Umbilical cord (tissue), 2 donors: ENCODE data around the gene CD2. TPM values are rescaled to one million over a fixed set of nuclear protein-coding genes. Genes with fewer than 3 reads are reported as not detected.

Source experiments
- DNase-seq: peaks from one replicate; pipeline ENCODE4 v3.0.0-alpha.2; 2015; ENCODE audit warnings: low spot score
- total RNA-seq: library from RNA; depleted of rRNA; stranded (reverse); fragments of >200 nt; gene quantifications from one replicate; pipeline ENCODE4 v1.2.3, GENCODE V29; 2014; ENCODE audit warnings: low replicate concordance; ENCODE audit not compliant: insufficient read depth

Gene CD2
- total RNA-seq, 1 donor from 2014 or later = not detected

DNA sequence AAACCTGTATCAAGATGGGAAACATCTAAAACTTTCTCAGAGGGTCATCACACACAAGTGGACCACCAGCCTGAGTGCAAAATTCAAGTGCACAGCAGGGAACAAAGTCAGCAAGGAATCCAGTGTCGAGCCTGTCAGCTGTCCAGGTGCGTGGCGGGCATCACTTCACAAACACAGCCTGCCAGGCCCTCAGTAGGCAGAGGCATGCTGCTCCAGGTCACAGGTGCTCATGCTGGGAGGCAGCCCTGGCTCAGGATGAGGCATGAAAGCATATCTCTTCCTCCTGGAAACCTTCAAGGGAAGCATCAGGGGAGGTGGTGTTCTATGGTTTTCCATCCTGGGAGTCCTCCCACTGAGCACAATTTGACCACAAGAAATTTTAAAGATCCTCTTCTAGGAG lies 6.3 kb downstream of the CD2 start:
- no peak for DNase-seq

DNA sequence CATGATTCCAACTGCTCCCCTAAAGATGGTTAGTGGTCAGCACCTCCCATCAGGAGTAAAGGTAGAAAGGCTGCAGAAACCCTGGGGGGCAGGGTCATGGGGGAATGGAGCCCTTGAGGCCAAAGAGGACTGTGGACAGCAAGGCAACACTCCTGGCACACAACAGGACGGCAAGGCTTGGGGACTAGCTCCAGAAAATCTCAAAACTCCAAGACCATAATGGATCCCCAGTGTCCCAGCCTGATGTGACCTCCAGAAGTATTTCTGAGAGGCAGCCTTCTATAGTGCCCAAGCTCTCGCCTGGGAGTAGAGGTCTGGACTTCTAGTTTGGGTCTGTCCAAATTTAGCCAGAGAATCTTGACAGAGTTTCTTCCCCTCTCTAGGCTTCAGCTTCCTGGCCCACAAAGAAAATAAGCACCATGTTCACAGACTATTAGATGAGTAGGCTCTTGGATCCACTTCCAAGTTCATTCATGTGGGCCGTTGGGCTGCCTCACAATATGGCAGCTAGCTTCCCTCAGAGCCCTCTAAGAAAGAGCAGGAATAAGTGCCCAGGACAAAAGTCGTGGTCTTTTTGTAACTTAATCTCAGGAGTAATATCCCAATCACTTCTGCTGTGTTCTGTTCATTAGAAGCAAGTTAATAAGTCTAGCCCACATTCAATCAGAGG lies 6.9 kb downstream of the CD2 start:
- no peak for DNase-seq

DNA sequence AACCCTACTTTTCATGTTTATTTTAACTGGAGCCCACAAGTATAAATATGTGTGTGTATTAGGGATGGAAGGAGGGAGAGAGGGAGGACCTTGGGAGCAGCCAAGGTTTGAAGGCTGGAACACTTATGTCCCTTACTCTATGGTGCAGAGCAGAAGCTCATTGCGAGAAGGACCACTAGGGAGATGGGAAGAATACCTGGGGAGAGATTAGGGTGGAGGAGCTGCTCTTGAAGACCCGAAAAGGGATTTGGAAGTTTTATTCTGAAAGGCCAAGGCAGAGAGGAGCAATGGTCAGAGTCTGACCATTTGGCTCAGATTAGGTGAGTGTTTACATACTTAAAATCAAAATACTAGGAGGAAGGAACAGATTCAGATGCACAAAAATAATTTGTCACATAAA lies 8.1 kb downstream of the CD2 start:
- no peak for DNase-seq

DNA sequence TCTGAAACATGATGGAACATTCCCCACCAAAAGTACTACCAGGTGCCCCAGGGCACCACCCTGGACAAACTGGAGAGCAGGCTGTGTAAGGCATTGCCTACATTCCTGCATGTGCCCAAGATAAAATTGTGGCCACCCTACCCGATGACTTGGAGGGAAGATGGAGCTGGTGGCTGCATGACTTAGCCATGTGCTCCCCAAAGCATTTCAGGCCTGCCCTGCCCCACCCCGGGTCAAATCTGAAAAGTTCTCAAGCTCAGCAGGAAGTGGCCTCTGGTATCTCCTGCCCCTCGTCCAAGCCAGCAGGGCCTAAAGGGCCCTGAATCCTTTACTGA lies 8.5 kb downstream of the CD2 start:
- DNase-seq = no peak

DNA sequence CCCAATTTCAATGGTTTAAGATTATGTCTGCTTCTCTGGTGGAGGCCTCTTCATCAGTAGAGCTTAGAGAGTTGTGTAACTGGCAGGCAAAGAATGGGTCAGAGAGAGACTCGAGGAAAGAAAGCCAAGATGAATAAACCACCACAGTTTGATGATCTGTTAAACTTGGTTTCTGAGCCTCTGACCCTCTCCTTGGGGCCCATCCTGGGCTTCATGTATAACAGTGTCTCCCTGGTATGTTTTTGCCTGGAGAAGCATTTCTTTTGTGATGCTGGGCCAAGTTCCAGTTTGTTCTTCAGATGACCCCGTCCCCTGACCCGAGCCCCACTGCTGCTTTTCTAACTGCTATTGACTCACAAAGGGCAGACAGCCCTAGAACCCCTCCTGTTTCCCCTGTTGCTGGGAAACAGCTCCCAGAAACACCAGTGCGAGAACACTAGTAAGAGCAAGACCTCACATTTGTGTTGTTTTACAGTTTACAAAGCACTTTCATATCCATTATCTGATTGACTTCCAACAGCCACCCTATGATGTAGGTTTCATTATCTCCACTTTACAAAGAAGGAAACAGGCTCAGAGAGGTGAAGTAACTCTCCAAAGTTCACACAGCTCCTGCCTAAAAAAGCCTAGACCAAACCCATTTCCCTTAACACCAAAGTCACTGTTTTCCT lies 9.0 kb downstream of the CD2 start:
- peak; percentile 88 for DNase-seq

DNA sequence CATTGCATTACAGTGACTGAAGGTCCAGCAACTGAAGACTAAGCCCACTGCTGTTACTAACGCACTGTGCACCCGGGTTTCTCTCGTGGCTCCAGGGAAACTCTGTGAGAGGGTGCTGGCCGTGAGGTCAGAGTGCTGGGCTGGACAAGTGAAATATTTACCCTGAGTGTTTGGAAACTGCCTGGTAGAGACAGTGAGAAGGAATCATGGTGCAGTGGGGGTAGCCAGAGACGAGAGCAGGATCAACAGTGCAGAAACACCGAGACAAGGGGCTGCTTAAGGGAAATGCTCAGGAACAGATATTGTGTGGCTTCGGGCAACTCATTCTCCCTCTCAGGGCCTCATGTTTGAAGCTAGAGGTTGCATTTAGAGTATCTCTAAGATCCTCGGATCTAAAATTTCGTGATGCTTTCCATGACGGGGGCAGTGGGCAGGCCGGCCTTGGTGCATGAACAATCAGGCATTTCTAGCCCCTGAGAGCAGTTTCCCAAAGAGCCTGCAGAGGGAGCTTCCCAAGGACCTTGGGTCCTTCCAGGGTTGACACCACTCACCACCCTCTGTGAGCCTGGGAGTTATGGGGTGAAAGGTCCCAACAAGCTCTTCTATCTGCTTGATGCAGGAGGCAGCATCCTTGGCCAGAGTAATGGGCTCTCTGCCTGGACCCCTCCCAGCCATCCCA lies 9.7 kb downstream of the CD2 start:
- DNase-seq = peak; percentile 67

DNA sequence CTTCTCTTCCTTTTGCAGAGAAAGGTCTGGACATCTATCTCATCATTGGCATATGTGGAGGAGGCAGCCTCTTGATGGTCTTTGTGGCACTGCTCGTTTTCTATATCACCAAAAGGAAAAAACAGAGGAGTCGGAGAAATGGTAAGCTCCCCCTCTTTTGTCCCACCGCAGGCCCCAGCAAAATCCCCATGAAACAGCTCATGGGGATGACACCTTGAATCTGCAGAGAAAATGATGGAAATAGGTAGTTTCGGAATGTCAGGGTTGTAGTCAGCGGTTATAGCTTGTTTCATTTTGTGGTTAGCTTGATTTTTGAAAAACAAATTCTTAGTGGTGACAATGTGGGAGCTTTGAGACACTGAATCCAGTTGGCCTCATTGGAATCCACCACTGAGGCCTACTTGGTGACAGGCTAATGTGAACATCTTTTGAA lies 10.3 kb downstream of the CD2 start:
- no peak for DNase-seq

DNA sequence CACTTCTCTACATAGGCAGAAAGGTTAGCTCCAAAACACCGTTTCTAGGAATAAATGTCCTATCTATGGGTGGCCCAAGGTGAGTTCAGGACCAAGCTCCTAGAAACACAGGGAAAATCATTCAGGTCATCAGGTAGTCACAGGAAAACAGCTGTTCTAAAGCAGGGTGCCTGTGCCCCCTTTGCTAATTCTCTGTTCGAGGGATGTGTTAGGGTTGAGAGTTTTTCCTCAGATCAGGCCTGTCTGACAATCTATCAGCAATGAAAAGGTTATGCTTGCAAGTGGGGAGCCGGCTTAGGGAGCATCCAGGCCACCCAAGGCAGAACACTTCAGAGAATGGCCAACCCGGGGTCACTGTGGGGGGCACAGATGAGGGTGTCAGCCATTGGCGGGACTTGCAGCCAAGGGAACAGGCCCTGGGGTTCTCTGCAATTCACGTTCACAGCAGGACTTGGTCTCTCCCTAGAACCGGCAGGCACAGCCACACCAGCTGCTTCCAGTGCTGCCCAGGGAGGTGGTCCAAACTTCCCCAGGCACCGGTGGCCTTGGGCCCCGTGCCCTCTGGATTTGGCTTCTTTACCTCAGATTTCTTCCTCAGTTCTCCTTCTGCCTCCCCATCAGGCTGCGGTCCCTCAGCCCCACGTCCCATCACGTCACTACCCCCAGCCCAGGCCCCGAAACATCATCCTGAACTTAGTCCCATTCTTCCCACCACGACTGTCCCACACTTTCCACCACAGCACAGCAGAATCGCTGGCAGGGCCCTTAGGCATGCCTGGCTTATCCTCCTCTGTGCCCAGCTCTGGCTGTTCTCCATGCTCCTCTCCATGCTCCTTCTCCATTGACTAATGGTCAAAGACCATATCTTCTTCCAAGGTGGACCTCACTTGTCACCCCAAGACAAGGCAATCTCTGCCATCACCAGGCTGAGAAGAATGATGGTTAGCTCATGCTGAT lies 11.0 kb downstream of the CD2 start:
- no peak for DNase-seq

DNA sequence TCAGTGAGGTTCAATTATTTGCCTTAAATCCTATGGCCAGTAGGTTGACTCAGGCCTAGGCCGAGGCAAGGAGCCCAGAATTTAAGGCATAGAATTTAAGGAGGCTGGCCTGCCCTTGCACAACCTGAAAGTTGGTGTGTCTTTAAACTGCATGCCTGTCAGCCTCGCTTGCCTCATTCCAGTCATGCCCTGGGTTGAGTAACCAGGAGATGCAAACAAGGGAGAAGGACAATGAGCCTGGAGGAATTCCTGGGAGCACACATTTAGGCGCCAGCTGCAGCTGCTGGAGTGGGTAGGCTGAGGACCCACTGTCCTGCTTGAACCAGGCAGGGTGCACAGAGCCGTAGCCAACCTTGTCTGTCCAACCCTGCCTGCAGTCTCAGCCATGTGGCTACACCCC lies 11.7 kb downstream of the CD2 start:
- no peak for DNase-seq

DNA sequence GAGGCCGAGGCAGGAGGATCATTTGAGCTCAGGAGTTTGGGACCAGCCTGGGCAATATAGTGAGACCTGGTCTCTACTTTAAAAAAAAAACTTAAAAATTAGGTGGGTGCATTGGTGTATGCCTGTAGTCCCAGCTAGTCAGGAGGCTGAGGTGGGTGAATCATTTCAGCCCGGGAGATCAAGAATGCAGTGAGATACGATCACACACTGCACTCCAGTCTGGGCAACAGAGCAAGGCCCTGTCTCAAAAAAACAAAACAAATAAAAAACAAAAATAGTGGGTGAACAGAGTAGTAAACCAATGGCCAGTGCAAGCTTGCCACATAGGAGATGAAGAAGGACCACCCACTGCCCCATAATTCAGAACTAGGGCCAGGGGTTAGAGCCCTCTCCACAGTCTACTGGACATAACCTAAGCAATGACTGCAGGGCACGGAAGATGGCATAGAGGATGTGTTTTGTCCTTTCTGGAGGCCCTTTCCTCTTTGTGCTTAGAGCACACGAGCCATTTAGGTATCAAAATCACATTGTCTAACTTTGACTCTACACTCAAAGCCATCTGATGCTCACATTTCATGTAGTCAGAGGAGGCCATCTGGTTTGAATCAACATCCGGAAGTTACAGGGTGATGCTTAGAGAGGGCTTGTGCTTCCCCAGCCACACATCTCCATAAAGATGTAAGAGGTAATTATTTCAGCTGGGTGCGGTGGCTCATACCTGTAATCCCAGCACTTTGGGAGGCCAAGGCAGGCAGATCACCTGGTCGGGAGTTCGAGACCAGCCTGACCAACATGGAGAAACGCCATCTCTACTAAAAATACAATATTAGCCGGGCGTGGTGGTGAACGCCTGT lies 12.6 kb downstream of the CD2 start:
- peak; percentile 43 for DNase-seq

DNA sequence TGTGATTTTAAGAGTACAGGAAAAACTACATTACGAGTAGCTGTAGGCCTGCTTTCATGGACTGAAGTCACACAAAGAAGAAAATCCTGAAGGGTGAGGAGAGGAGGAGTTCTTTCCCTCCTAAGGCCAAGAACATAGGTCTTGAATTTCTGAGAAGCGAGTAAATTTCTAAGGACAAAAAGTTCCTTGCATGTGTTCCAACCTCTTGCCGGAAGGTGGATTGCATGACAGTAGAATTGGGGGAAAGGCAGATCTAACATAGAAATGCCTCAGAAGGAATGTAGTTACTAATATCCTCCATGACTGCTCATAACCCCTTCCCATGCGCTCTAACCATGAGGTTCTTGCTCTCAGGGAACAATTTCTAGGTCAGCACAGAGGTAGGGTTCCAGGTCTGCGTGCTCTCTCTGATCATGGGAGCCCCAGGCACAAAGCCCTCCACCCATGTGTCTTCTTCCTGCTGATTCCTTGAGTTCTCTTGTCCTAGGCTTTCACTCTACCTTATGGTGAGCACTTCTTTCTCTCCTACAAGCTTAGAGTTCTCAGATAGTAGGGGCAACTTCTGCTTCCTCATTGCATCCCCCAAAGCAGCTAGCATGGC lies 13.7 kb downstream of the CD2 start:
- no peak for DNase-seq

DNA sequence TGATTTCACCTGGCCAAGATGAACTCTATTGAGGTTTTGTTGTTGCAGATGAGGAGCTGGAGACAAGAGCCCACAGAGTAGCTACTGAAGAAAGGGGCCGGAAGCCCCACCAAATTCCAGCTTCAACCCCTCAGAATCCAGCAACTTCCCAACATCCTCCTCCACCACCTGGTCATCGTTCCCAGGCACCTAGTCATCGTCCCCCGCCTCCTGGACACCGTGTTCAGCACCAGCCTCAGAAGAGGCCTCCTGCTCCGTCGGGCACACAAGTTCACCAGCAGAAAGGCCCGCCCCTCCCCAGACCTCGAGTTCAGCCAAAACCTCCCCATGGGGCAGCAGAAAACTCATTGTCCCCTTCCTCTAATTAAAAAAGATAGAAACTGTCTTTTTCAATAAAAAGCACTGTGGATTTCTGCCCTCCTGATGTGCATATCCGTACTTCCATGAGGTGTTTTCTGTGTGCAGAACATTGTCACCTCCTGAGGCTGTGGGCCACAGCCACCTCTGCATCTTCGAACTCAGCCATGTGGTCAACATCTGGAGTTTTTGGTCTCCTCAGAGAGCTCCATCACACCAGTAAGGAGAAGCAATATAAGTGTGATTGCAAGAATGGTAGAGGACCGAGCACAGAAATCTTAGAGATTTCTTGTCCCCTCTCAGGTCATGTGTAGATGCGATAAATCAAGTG lies 14.3 kb downstream of the CD2 start:
- no peak for DNase-seq

DNA sequence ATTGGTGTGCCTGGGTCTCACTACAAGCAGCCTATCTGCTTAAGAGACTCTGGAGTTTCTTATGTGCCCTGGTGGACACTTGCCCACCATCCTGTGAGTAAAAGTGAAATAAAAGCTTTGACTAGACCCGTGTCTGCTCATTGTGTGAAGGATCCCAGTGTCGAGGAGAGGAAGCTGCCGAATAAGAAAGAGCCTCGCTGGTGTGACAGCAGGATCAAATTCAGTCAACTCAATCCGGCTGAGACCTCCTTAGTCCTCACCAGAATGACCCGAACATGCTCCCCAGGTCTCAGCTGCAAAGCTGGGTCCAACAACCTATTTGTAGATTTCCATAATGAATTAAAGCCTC lies 14.8 kb downstream of the CD2 start:
- DNase-seq = no peak

DNA sequence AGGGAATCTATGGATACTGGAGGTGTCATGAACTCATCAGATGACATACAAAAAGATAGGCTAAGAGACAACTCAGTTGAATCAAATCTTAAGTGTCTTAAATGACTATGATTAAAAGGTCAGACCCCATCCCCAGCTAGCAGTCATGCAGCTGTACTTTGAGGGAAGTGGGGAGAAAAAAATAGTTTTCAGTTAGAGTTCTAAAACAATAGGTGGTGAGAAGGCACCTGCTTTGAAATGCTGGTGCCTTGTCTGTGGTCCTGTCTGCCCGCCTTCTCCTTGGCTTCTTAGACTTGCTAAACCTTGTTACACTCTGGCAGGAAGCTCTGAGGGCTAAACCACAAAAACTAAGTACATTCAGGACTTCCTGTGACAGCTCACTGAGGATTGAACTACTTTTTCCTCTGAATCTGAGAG lies 15.3 kb downstream of the CD2 start:
- DNase-seq = no peak

DNA sequence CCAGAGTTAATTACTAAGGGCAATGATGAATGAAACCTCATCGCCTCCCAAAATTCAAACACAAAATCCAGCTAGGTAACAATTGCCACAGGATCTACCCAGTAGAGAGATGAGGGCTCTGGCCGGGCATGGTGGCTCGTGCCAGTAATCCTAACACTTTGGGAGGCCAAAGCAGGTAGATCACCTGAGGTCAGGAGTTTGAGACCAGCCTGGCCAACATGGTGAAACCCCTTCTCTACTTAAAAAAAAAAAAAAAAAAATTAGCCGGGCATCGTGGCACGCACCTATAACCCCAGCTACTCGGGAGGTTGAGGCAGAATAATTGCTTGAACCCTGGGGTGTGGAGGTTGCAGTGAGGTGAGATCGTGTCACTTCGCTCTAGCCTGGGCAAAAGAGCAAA lies 15.8 kb downstream of the CD2 start:
- DNase-seq = no peak

DNA sequence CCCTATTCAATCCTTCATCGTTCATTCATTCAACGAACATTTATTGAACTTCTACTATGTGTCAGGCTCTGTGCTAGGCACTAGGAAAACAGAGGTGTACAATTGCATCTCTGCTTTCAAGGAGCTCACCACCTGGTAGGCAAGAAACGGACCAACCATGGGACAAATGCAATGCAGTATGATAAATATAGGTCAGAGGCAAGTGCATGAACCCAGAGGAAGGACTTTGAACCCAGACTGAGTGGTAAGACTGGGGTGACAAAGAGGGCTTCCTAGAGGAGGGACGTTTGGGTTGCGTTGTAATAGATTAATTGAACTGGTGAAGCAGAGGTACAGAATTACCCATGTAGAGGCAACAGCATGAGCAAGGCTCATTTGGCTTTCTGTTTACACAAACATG lies 16.4 kb downstream of the CD2 start:
- no peak for DNase-seq

DNA sequence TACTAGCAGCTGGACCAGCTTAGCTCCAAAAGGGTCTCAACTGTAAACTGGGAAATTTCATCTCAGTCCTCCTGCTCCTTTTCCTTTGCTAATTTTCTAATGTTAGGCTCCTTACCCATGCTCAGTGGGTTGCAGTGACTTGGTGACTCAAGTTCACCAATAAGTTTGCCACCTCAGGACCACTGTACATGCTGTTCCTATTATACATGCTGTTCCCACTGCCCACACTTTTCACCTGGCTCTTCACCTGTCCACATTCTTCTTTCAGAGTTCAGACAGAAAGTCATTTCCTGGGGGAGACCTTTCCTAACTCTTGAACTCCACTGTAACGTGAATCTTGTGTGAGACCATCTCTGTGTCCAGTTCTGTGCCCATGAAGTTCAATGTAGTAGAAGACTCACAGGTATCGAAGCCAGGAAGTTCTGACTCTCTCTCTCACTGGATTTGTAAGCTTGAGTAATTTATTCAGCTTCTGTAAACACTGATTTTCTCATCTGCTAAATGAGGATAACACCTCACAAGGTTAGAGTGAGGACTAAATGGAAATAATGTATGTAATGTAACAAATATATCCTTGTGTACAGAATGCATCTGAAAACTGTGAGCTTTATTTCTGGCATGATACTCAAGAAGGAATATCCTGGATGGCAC lies 17.9 kb downstream of the CD2 start:
- no peak for DNase-seq

DNA sequence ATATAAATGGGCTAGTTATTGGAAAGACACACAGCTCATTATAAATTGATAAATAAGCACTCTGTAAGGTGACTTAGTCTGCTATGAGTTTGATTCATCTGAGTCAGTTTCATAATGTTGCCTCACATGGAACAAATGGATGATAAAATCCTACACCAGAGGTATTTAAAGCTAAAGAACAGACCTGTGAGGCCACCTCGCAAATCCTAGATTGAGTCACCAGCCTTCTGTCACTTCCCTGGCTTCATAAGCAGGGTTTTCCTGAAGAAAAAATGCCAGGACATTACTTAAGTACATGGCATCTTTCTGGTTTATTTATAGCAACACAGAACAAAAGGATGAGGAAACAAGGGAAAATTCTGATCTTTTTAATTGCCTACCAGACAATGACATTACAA lies 18.4 kb downstream of the CD2 start:
- DNase-seq = no peak

DNA sequence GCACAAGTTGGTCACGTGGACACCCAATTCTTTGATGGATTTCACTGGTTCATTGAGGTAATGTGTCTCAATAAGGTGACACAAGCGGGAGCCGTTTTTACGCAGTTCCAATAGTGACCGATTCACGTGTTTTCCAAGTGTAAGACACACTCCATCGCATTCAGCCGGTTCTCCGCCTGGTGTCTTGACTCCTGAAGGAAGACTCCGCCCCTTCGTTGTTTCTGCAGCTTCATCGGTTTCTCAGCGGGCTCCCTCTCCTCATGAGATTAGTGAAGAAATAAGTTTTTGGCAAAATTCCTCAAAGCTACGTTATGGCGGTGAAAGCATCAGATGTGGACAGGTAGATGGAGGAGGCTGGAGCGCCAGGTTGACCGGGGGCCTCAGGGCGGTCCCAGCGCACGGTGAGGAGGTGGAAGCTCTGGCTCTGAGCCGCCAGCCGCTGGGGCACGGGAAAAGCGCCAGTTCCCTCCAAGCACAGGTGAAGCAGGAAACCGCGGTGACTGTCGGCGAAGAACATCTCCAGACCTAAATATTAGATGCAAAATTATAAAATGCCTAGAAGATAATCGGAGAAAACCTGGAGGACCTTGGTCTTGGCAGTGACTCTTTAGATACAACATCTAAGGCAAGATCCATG lies 21.0 kb downstream of the CD2 start:
- no peak for DNase-seq
